ENCODE results near the gene TEAD4.

Gene TEAD4

DNA sequence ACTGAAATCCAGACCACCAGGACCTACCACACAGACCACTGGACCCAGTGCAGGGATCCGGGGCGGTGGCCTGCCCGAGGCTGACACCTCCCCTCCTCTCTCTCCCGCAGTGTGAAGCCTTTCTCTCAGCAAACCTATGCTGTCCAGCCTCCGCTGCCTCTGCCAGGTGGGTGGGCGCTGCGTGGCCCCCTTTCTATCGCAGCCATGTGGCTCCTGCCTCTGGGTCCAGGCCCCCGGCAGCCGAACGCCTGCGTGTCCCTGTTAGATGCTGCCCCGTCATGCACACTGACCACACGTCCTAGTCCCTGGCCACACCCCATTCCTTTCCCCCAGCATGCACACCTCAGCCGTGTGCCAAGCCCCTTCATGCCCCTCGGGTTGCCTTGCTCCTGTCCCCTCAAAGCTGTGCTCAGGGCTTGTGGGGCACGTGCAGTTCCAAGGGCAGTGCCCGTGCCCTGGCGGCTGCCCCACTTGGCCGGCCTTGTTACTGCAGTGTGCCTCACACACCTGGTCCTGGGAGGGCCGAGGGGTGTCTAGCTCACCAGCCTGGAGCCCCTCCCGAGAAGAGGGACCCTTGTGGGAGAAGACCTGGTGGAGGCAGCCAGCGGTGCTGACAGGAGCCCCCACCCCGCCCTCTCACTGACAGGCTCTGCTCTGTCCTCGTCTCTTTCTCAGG is 59.9 kb downstream of the TEAD4 start:
- no peaks in the 10 kb centered on the region for H3K9me3 ChIP-seq (ENCODE audit: control insufficient read depth, insufficient read depth, low read length)
- peaks cover 40% of the 10 kb centered on the region for H3K36me3 ChIP-seq (ENCODE audit: insufficient read depth, low read length)
- H3K9ac ChIP-seq (ENCODE audit: low read depth, low read length), result no peak overlapping the region
- no peaks in the 10 kb centered on the region for H3K4me1 ChIP-seq (ENCODE audit: insufficient read depth, low read length)

DNA sequence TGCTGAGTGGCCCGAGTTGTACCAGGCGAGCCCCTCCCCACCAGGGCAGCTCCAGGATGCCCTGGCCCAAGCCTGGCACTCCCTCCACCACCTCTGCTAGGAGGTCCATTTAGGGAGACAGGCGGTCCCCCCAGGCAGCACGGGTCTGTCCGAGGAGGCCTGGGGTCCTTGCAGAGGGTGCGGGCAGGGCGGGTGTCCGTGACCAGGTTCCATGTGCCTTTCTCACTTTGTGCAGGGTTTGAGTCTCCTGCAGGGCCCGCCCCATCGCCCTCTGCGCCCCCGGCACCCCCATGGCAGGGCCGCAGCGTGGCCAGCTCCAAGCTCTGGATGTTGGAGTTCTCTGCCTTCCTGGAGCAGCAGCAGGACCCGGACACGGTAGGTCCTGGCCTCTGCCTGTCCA is 61.2 kb downstream of the TEAD4 start:
- peaks cover 40% of the 10 kb centered on the region for H3K36me3 ChIP-seq (ENCODE audit: insufficient read depth, low read length)

DNA sequence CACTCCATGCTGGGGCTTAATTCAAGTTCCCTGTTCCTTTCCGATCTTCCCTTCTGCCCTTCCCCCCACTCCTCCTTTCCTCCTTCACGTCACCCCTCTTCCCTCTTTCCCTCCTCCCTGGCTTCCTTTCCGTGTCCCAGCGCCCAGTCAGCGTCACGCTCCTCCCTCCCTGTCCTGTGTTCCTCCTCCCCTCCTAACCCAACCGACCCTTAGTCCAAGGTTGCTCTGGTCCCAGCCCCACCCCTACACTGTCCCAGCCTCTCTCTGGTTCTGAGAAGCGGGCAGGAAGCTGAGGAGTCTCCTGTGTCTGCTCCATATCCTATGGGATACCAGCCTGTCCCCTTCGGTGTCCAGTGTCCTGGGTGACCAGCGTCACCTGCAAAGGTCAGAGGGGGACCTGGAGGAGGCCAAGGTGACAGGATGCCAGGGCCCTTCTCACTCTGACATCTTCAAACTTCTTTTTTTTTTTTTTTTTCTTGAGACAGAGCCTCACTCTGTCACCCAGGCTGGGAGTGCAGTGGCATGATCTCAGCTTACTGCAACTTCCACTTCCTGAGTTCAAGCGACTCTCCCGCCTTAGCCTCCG is 61.7 kb downstream of the TEAD4 start:
- H3K36me3 ChIP-seq (ENCODE audit: insufficient read depth, low read length), result peaks cover 44% of the 10 kb centered on the region
- H3K9ac ChIP-seq (ENCODE audit: low read depth, low read length), result no peak overlapping the region
- no peaks in the 10 kb centered on the region for H3K9me3 ChIP-seq (ENCODE audit: control insufficient read depth, insufficient read depth, low read length)
- no peaks in the 10 kb centered on the region for H3K4me1 ChIP-seq (ENCODE audit: insufficient read depth, low read length)

More for the DNA sequence above, 61.2 kb downstream of the TEAD4 start:
- Histone ChIP-seq H3K9me3 (ENCODE audit: control insufficient read depth, insufficient read depth, low read length) (no peaks in the 10 kb centered on the region), H3K9ac (ENCODE audit: low read depth, low read length) (no peak overlapping the region), H3K4me1 (ENCODE audit: insufficient read depth, low read length) (no peaks in the 10 kb centered on the region)

DNA sequence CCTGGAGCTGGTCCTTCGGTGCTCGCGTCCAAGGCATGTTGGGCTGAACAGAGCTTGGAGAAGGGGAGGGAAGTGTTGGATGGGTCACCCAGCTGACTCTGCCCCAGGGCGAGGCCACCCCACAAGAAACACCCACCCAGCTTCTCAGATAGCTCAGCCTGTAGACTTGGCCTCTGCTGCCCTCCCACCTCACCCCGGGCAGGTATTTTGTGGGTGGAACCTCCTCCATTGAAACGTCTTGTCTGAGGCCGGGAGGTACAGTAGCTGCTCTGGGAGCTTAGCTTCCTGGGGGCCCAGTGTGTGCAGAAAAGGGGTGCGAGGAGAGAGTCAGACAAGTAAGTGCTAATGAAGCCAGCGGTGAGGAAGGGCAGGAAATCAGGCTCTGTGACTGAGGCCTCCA is 63.2 kb downstream of the TEAD4 start:
- H3K36me3 ChIP-seq (ENCODE audit: insufficient read depth, low read length), result peaks cover 38% of the 10 kb centered on the region
- no peaks in the 10 kb centered on the region for H3K9me3 ChIP-seq (ENCODE audit: control insufficient read depth, insufficient read depth, low read length)
- no peaks in the 10 kb centered on the region for H3K4me1 ChIP-seq (ENCODE audit: insufficient read depth, low read length)
- no peak overlapping the region for H3K9ac ChIP-seq (ENCODE audit: low read depth, low read length)

DNA sequence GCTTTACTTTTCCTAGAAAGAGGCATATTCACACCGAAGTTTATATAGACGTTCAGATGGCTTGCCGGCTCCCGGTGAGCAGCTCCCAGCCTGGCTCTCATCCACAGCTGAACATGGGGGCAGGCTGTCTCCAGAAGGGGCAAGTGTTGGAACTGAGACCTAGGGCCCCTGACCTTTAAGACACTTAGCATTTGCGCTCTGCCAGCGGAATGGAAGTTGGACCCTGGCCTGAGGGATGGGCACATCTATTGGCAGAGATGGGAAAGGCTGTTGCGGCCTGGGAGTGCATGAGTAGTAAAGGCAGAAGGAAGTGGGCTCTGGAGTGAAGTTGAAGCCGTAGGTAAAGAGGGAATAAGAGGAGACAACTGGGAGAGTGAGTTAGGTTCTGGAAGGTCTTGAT is 63.8 kb downstream of the TEAD4 start:
- no peaks in the 10 kb centered on the region for H3K4me1 ChIP-seq (ENCODE audit: insufficient read depth, low read length)
- peaks cover 37% of the 10 kb centered on the region for H3K36me3 ChIP-seq (ENCODE audit: insufficient read depth, low read length)
- no peak overlapping the region for H3K9ac ChIP-seq (ENCODE audit: low read depth, low read length)
- no peaks in the 10 kb centered on the region for H3K9me3 ChIP-seq (ENCODE audit: control insufficient read depth, insufficient read depth, low read length)

DNA sequence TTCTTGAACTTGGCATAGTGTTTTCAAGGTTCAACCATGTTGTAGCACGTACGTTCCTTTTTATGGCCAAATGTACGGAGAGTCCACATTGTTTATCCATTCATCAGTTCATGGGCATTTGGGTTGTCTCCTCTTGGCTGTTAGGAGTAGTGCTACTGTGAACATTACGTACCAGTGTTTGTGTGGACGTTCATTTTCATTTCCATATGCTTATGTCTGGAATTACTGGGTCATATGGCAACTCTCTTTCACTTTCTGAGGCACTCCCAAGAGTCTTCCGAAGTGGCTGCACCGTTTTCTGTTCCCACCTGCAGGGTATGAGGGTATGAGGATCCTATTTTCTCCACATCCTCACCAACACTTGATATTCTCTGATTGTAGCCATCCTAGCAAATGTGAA is 68.9 kb downstream of the TEAD4 start:
- no peaks in the 10 kb centered on the region for H3K9me3 ChIP-seq (ENCODE audit: control insufficient read depth, insufficient read depth, low read length)
- H3K9ac ChIP-seq (ENCODE audit: low read depth, low read length), result no peak overlapping the region
- peaks cover 30% of the 10 kb centered on the region for H3K36me3 ChIP-seq (ENCODE audit: insufficient read depth, low read length)
- no peaks in the 10 kb centered on the region for H3K4me1 ChIP-seq (ENCODE audit: insufficient read depth, low read length)

DNA sequence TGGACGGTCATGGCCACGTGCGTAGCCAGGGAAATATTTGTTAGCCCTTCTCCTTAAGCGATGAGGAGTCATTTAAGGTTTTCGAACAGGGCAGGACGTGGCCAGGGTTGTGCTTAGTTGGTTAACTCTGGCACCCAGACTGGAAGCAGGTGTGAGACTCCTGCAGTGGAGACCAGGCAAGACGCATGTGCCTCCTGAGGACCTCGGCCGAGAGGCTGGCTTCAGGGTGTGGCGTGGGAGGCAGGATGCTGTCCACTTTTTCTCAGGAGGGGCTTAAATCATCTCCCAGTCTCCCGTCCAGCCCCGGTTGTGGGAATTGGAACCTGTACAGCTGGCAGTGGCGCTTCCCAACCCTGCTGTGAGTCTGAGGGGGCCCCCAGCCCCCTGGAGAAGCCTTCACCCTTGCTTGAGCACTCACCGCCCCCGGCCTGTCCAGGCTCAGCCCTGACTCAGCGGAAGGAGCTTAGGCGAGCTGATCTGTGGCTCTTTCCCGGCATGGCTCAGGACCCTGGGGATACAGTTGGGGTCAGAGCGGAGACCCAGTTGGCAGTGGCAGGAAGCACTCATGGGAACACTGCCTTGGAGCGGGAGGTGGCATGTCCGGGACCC is 71.7 kb downstream of the TEAD4 start:
- Histone ChIP-seq H3K4me1 (ENCODE audit: insufficient read depth, low read length) (0 out of 2 replicates have a peak, but pooled peaks cover 4% of the 10 kb centered on the region), H3K9me3 (ENCODE audit: control insufficient read depth, insufficient read depth, low read length) (no peaks in the 10 kb centered on the region), H3K36me3 (ENCODE audit: insufficient read depth, low read length) (peaks cover 22% of the 10 kb centered on the region), H3K9ac (ENCODE audit: low read depth, low read length) (no peak overlapping the region)

DNA sequence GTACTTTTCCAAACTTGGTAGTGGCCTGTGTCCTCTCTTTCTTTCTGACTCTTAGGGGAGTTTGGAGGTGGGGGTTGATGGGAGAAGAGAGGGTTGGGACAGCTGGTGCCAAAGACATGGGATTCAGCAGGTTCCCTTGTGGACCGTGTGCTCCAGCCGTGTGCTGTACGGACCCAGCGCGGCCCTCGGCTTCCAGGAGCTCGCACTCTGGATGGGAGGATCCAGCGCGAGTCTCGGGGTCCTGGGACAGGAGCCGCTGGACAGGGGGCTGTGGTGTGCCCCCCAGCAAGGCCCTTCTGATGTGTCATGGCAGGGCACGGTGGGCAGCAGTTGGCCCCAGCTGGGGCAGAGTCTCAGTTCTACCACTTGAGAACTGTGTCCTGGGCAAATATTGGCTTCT is 73.0 kb downstream of the TEAD4 start:
- 0 out of 2 replicates have a peak, but pooled peaks cover 4% of the 10 kb centered on the region for H3K4me1 ChIP-seq (ENCODE audit: insufficient read depth, low read length)
- H3K36me3 ChIP-seq (ENCODE audit: insufficient read depth, low read length), result peaks cover 25% of the 10 kb centered on the region
- H3K9me3 ChIP-seq (ENCODE audit: control insufficient read depth, insufficient read depth, low read length), result no peaks in the 10 kb centered on the region
- no peak overlapping the region for H3K9ac ChIP-seq (ENCODE audit: low read depth, low read length)

DNA sequence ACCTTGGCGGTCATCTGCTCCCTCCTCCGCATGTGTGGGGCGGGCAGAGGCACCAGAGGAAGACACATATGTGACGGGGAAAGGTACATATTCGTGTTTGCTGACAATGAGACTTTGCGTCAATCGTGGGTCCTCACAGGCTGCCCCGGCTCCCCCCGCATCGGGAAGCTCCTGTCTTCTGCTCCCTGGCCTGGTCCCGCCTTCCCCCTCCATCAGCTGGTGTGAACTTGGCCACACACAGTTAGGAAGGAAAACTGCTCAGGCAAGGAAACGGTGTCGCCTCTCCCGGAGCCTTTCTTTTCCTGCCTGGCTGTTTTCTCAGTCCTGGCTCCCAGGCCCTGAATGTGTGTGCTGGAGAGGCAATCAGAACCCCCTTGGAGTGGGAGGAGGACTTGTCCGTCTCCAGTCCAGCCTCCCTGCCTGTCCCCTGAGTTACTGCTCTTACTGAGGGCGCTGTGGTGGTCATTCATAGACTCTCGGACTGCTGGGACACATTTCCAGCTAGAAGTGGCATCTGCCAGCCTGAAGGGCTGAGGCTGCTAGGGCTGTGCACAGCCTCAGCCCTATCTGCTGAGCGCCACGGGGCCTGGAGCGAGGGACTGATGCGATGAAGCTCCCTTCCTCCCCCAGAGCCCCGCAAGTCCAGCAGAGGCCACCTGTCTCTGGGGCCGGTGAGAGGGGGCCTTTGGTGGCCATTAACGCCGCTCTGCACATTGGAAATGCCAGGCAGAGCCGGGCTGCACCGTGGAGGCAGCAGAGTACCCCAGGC is 73.8 kb downstream of the TEAD4 start:
- Histone ChIP-seq H3K36me3 (ENCODE audit: insufficient read depth, low read length) (peaks cover 26% of the 10 kb centered on the region), H3K9me3 (ENCODE audit: control insufficient read depth, insufficient read depth, low read length) (no peaks in the 10 kb centered on the region), H3K9ac (ENCODE audit: low read depth, low read length) (no peak overlapping the region), H3K4me1 (ENCODE audit: insufficient read depth, low read length) (0 out of 2 replicates have a peak, but pooled peaks cover 4% of the 10 kb centered on the region)

DNA sequence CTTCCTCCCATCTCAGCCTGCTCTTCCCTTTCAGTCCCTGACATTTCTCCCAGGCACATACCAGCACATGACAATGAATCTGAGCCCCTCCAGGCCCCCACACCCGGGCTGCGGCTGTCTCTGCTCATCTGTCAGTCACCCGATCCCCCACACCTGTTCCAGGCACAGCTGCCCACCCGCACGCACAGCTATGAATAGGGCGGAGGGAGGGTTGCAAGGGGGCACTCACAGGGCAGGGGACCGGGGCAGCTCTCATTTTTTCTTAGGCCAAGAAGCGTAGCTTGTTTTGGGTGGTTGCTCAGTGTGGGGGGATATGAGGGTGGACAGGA is 74.3 kb downstream of the TEAD4 start:
- Histone ChIP-seq H3K9ac (ENCODE audit: low read depth, low read length) (no peak overlapping the region), H3K9me3 (ENCODE audit: control insufficient read depth, insufficient read depth, low read length) (no peaks in the 10 kb centered on the region), H3K36me3 (ENCODE audit: insufficient read depth, low read length) (peaks cover 21% of the 10 kb centered on the region), H3K4me1 (ENCODE audit: insufficient read depth, low read length) (0 out of 2 replicates have a peak, but pooled peaks cover 4% of the 10 kb centered on the region)

DNA sequence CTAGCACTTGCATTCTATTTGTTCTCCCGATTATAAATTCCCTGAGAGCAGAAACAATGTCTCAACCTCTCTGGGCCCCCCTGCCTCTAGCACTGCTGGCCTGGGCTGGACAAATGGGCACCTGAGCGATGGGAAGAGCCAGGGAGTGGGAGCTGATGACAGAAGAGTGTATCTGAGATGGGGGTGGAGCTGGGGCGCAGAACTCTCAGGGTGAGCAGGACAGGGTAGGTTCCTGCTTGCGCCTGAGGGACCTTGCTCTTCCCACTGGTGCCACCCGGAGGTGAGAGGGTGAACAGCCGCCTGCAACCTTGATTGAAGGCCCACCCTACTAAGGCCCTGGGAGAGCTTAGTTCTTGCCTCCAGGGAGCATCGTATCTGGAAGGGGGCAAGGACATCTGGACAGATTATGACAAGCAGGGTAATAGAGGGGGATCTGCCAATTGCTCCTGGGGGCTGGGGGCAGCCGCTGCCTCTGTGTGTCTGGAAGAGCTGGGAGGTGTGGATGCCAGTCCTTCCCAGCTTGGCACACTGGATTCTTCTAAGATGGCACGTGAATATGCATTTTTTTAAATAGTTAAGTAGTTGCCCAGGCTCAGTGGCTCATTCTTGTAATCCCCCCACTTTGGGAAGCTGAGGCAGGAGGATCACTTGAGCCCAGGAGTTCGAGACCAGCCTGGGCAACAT is 75.0 kb downstream of the TEAD4 start:
- no peaks in the 10 kb centered on the region for H3K9me3 ChIP-seq (ENCODE audit: control insufficient read depth, insufficient read depth, low read length)
- H3K36me3 ChIP-seq (ENCODE audit: insufficient read depth, low read length), result peaks cover 17% of the 10 kb centered on the region
- H3K4me1 ChIP-seq (ENCODE audit: insufficient read depth, low read length), result 0 out of 2 replicates have a peak, but pooled peaks cover 4% of the 10 kb centered on the region
- H3K9ac ChIP-seq (ENCODE audit: low read depth, low read length), result no peak overlapping the region

DNA sequence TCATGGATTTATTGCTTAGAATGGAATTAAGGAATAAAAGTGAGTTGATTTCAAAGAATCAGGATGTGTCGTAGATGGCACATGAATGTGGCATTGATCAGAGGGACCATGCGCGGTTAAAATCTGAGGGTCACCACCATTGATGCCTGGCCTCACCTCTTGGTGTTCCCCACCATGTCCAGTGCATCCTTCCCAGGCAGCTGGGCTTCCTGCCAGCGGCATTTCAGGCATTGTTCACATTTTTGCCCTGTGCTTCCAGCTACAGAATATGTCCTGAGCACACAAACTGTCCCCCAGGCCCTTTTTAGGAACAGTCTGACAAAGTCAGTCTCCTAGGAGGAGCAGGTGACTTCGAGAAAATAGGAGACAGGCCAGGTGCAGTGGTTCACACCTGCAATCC is 76.0 kb downstream of the TEAD4 start:
- 0 out of 2 replicates have a peak, but pooled peaks cover 4% of the 10 kb centered on the region for H3K4me1 ChIP-seq (ENCODE audit: insufficient read depth, low read length)
- no peak overlapping the region for H3K9ac ChIP-seq (ENCODE audit: low read depth, low read length)
- peaks cover 12% of the 10 kb centered on the region for H3K36me3 ChIP-seq (ENCODE audit: insufficient read depth, low read length)
- H3K9me3 ChIP-seq (ENCODE audit: control insufficient read depth, insufficient read depth, low read length), result no peaks in the 10 kb centered on the region

DNA sequence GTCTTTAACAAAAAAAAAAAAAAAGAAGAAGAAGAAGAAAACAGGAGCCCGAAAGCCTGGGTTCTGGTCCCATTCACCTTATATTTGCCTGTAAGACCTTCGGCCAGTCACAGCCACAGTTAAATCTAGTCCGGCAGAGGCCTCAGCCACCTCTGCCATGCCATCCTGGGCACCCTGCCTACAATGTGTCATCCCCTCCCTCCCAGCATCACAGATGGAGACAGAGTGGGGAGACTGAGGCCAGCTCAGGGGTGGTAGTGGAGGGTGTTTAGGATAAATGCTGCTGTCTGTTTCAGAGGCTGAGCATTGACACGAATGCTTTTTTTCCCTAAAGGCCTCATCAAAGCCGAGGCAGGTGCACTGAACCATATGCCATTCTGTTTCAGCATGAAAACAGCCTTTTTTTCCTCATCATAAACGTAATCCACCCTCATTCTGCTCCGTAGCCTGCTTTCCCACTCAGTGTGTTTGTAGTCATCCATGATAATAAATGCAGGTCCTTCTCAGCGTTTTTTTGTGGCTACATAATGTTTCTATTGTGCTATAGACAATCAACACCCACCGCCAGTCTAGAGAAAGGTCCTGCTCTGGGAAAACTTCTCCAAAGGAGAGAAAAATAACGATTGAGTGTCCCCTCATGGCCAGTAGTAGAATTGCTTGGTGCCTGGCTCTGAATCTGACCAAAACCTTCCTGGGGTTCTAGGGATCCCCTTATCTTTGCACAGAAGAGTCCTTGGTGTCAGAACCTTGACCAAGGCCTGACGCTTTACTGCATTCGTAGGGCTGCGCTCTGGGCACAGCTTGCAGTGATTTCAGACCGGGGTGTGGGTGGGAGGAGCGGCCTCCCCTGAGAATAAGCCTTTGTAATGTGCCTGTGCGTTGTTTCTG is 76.9 kb downstream of the TEAD4 start:
- H3K9me3 ChIP-seq (ENCODE audit: control insufficient read depth, insufficient read depth, low read length), result no peaks in the 10 kb centered on the region
- H3K36me3 ChIP-seq (ENCODE audit: insufficient read depth, low read length), result peaks cover 10% of the 10 kb centered on the region
- H3K9ac ChIP-seq (ENCODE audit: low read depth, low read length), result no peak overlapping the region
- 0 out of 2 replicates have a peak, but pooled peaks cover 4% of the 10 kb centered on the region for H3K4me1 ChIP-seq (ENCODE audit: insufficient read depth, low read length)
